HG02852 (cell line): Measurements from ENCODE around the gene PIEZO2.

Experiments used
- ATAC-seq: cut with Tn5 transposase; IDR thresholded peaks from one replicate; pipeline ENCODE4 v1.9.1; 2021; ENCODE audit warnings: mild to moderate bottlenecking, moderate library complexity; ENCODE audit not compliant: unreplicated experiment

PIEZO2 gene

GRCh38 chr18:11114653-11115052 is 34.7 kb downstream of the PIEZO2 start:
- ATAC-seq, result no peak

- no peak for ATAC-seq
Observed at GRCh38 chr18:11113937-11114336, 35.4 kb downstream of the PIEZO2 start.

DNA sequence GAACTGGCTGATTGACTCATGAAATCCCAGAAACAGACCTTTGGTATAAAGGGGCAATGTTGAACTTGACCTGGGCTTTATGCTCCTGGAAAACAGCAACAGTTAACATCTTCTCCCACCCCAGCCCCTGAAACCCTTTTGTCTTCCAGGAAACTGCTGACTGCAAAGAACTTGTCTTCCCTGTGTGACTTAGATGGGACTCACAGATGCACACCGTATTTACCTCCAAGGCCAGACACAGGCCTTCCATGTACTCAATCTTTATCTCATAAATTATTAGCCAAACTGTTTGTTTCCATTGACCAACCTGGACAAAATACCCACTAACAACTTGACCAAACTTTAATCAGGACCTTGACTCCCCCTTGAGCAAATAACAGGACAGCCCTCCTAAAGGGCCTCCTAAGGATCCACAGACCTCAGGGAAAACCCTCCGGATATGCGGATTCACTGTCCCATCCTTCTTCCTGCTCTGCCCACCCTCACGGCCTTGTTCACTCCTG is 36.3 kb downstream of the PIEZO2 start:
- ATAC-seq, result no peak

GRCh38 chr18:11112286-11112685 is 37.1 kb downstream of the PIEZO2 start:
- ATAC-seq, result no peak

- no peak for ATAC-seq
Observed at GRCh38 chr18:11110509-11110908, 38.9 kb downstream of the PIEZO2 start.

- no peak for ATAC-seq
Observed at GRCh38 chr18:11108947-11109346, 40.4 kb downstream of the PIEZO2 start.

GRCh38 chr18:11106894-11107293 is 42.5 kb downstream of the PIEZO2 start:
- ATAC-seq, result no peak

GRCh38 chr18:11105463-11105862 is 43.9 kb downstream of the PIEZO2 start:
- no peak for ATAC-seq

- no peak for ATAC-seq
Observed at GRCh38 chr18:11104307-11104706, 45.1 kb downstream of the PIEZO2 start.

GRCh38 chr18:11096839-11097750 is 52.3 kb downstream of the PIEZO2 start:
- ATAC-seq, result no peak

GRCh38 chr18:11096411-11096810 is 53.0 kb downstream of the PIEZO2 start:
- ATAC-seq, result no peak

- ATAC-seq, result no peak
Observed at GRCh38 chr18:11095674-11096293, 53.6 kb downstream of the PIEZO2 start.

GRCh38 chr18:11095211-11095610 is 54.2 kb downstream of the PIEZO2 start:
- no peak for ATAC-seq

DNA sequence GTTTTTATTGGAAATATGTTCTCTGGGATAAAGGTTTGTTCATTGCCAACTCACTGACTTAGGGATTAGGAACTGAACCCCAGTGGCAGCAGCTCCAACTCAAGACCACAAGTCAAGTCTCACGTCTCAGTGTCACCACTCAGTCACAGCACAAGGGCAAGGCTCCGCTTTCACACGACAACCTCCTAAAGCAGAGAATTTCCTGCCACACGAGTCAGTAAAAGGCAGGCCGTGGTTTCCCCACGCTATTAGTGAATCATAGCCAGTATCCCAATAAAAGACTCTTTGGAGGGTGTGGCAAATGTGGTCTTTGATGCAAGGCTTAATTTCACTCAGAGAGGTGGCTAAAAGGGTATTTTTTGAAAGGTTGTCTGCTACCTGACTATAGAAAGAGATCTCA is 57.6 kb downstream of the PIEZO2 start:
- ATAC-seq, result no peak

GRCh38 chr18:11089931-11090715 is 59.2 kb downstream of the PIEZO2 start:
- ATAC-seq, result no peak

DNA sequence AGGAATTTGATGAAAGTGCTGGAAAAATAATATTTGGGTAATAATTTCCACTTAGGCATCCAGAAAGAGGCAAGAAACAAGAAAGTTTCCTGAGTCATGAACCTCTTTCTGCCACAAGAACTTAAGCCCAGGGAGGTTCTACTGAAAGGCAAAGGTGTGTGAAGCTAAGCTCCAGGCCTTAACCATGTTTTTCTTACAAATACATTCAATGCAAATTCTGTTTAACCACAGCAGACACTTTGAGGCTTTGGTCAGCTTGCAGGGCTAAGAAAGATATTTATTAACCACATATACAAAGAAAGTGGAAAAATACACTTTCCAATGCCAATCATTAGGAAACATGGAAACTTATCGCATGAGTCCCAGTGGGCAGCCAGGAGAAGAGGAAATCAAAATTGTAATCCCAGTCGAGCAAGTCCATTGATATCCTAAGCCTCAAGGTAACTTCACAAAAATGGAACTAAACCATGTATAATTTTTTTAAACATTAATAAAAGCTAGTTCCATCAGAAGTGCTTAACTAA is 68.3 kb downstream of the PIEZO2 start:
- no peak for ATAC-seq

DNA sequence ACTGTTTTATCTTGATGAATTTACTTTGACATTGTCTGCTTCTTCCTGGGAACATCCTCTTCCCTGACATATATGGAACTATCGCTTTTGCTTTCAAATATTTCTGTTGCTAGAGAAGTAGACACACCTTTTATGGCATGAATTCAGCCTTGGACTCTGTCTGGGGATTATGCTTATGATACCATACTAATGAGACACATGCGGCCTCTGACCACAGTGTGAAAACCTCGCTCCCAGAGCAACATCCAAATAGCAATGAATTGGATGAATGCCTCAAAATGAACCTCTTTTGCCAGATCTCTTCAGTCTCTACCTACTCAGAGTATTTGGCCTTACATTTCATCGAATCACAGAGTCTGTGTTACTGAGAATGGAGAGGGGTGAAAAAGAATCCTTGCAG is 70.9 kb downstream of the PIEZO2 start:
- ATAC-seq, result no peak

DNA sequence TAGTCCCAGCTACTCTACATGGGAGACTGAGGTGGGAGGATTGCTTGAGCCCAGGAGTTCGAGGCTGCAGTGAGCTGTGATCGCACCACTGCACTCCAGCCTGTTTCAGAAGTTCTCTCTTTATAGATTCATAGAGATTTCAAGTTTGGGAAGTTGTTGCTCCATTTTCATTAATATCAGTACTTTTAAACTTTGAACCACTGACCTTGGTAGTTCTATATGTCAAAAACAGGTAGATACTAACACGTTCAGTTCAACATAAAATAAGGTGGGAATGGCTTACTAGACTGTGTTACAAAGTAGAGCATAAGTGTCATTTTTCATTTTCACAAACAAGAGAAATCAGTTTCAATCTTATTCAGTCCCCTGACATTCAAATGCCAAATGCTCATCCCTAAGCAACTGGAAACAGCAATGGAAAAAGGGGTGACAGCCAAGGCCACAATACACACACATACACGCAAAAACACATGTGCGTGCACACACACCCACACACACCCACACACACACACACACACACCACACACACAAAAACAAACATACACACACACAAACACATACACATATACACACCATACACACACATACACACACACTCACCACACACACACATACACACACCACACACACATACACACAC is 71.7 kb downstream of the PIEZO2 start:
- no peak for ATAC-seq

- ATAC-seq, result no peak
Observed at GRCh38 chr18:11074889-11075288, 74.5 kb downstream of the PIEZO2 start.

DNA sequence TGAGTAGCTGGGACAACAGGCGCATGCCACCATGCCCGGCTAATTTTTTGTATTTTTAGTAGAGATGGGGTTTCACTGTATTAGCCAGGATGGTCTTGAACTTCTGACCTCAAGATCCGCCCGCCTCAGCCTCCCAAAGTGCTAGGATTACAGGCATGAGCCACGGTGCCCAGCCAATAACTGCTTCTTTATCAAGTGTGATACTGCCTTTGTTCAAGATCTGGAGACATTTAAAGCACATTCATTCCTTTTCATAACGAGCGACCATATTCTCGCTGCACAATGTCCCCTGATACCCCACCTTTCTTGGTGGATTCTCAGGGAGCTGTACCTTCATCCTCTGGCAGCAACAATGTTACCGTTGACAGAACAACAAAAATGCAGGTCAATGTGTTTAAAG is 75.4 kb downstream of the PIEZO2 start:
- no peak for ATAC-seq

DNA sequence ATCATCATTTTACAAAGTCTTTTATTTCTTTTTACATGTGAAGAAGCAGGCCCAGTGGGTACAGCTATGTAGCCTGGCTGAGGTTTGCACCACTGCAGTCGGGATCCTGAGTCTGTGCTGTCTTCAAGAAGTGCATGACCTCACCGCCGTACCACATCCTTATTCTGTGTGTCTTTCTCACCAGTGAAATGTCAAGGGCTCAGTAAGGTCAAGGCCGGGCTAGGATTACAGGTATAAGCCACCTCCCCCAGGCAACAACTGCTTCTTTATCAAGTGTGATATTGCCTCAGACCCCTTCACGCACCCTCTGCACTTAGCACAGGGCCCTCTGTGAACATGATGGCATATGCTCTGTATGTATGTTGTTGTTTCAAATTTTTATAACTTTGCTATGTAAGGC is 76.7 kb downstream of the PIEZO2 start:
- no peak for ATAC-seq
